Neuronal stem cell (in vitro differentiated cells): Measurements from ENCODE around the gene DDX46.
"Not testable (repeated sequence)": the region's sequence is repeated elsewhere in the genome, so short reads cannot be mapped to it uniquely, and the experiment has no call there.

ENCODE experiments used
- DNase-seq: peaks from one replicate; pipeline ENCODE4 v3.0.0-alpha.2; 2013; ENCODE audit warnings: low spot score
- H2AFZ ChIP-seq: one replicate; pipeline ENCODE4 v1.6.1; 2013; ENCODE audit warnings: mild to moderate bottlenecking, low read length, inconsistent platforms
- H2AK5ac ChIP-seq: 2 replicates; pipeline ENCODE4 v1.6.1; 2013; ENCODE audit warnings: low read depth, mild to moderate bottlenecking, inconsistent platforms, low read length, moderate library complexity, mixed read lengths
- H2BK120ac ChIP-seq: 2 replicates; pipeline ENCODE4 v1.6.1; 2013; ENCODE audit warnings: low read depth, mild to moderate bottlenecking, inconsistent platforms, low read length, moderate library complexity, mixed read lengths
- H2BK12ac ChIP-seq: one replicate; pipeline ENCODE4 v1.6.1; 2013; ENCODE audit warnings: low read length, inconsistent platforms
- H2BK15ac ChIP-seq: 2 replicates; pipeline ENCODE4 v1.6.1; 2013; ENCODE audit warnings: mild to moderate bottlenecking, low read length, inconsistent platforms, mixed read lengths
- H2BK5ac ChIP-seq: one replicate; pipeline ENCODE4 v1.6.1; 2013; ENCODE audit warnings: inconsistent platforms, mild to moderate bottlenecking, low read length, moderate library complexity
- H3K14ac ChIP-seq: one replicate; pipeline ENCODE4 v1.6.1; 2013; ENCODE audit warnings: low read length, inconsistent platforms
- H3K18ac ChIP-seq: 2 replicates; pipeline ENCODE4 v1.6.1; 2013; ENCODE audit warnings: low read length, inconsistent platforms
- H3K23ac ChIP-seq: 2 replicates; pipeline ENCODE4 v1.6.1; 2013; ENCODE audit warnings: low read depth, mild to moderate bottlenecking, mixed read lengths, low read length, inconsistent platforms; ENCODE audit not compliant: poor library complexity
- H3K27ac ChIP-seq: replicated peaks from 3 replicates; pipeline ENCODE4 v1.5.1; 2013; ENCODE audit warnings: low read length, inconsistent platforms
- H3K27me3 ChIP-seq, 3 experiments: 2 replicates each; pipeline ENCODE4 v1.6.1; 2013; ENCODE audit warnings: low read length in 3 of 3, mild to moderate bottlenecking in 2 of 3, inconsistent platforms in 1 of 3, low read depth in 1 of 3, mixed read lengths in 1 of 3, moderate library complexity in 1 of 3; ENCODE audit not compliant: control insufficient read depth in 3 of 3, insufficient read depth in 3 of 3
- H3K36me3 ChIP-seq, 2 donors: replicated peaks in 1 of 2; 2 replicates each; pipeline ENCODE4 v1.6.1; 2013; ENCODE audit warnings: low read length in 2 of 2; ENCODE audit not compliant: control insufficient read depth in 2 of 2, insufficient read depth in 2 of 2
- H3K4ac ChIP-seq: 2 replicates; pipeline ENCODE4 v1.6.1; 2013; ENCODE audit warnings: inconsistent platforms, mild to moderate bottlenecking, low read length, moderate library complexity
- H3K4me1 ChIP-seq, 2 donors: 1 replicate in 1 of 2; 2 replicates in 1 of 2; pipeline ENCODE4 v1.6.1; 2013; ENCODE audit warnings: low read length in 2 of 2, low read depth in 1 of 2; ENCODE audit not compliant: control insufficient read depth in 2 of 2, insufficient read depth in 1 of 2
- H3K4me2 ChIP-seq: one replicate; pipeline ENCODE4 v1.6.1; 2013; ENCODE audit warnings: mild to moderate bottlenecking, low read length, inconsistent platforms; ENCODE audit not compliant: insufficient read depth, poor library complexity, severe bottlenecking
- H3K4me3 ChIP-seq, 2 donors: 2 replicates each; pipeline ENCODE4 v1.5.1; 2013; ENCODE audit warnings: low read length in 2 of 2, mild to moderate bottlenecking in 2 of 2, inconsistent platforms in 1 of 2, moderate library complexity in 1 of 2
- H3K79me1 ChIP-seq: one replicate; pipeline ENCODE4 v1.6.1; 2013; ENCODE audit warnings: low read depth, mild to moderate bottlenecking, inconsistent platforms, low read length, moderate library complexity
- H3K9ac ChIP-seq: one replicate; pipeline ENCODE4 v1.6.1; 2013; ENCODE audit warnings: mild to moderate bottlenecking, low read depth, low read length, inconsistent platforms; ENCODE audit not compliant: poor library complexity
- H3K9me3 ChIP-seq, 2 donors: replicated peaks in 1 of 2; 2 replicates each; pipeline versions ENCODE3 to v1.6.1; 2013; ENCODE audit warnings: low read length in 2 of 2, mild to moderate bottlenecking in 2 of 2, inconsistent platforms in 1 of 2, low read depth in 1 of 2, mixed read lengths in 1 of 2, moderate library complexity in 1 of 2; ENCODE audit not compliant: control insufficient read depth in 2 of 2, insufficient read depth in 1 of 2
- H4K8ac ChIP-seq: one replicate; pipeline ENCODE4 v1.6.1; 2013; ENCODE audit warnings: low read depth, mild to moderate bottlenecking, inconsistent platforms, low read length, moderate library complexity
- H4K91ac ChIP-seq: one replicate; pipeline ENCODE4 v1.6.1; 2013; ENCODE audit warnings: low read length, low read depth, mild to moderate bottlenecking, inconsistent platforms; ENCODE audit not compliant: poor library complexity
- WGBS, 2 donors: extraction: QIAGEN DNeasy Blood & Tissue Kit; methylation state at CpG; one replicate each; pipeline ENCODE4 v1.1.7; 2013; ENCODE audit warnings: missing lambda C conversion rate in 2 of 2, mixed read lengths in 1 of 2; ENCODE audit not compliant: insufficient read length in 2 of 2, insufficient replicate concordance in 1 of 2; ENCODE audit errors: extremely low coverage in 2 of 2; 5-methylcytosine and 5-hydroxymethylcytosine counted together

Gene DDX46

GRCh38 chr5:134749415-134749814, 9.2 kb upstream of the DDX46 start:
- H3K9me3 ChIP-seq, result no peaks in the 10 kb centered on the region
- no peak overlapping the region for H3K4ac ChIP-seq
- no peak overlapping the region for H3K18ac ChIP-seq
- no peak overlapping the region for H3K9ac ChIP-seq
- no peak overlapping the region for H2AFZ ChIP-seq
- H2BK5ac ChIP-seq, result no peak overlapping the region
- H2BK15ac ChIP-seq, result no peak overlapping the region
- no peaks in the 10 kb centered on the region for H3K4me1 ChIP-seq
- no peak overlapping the region for H4K91ac ChIP-seq
- H3K23ac ChIP-seq, result no peak overlapping the region
- no peak overlapping the region for H2AK5ac ChIP-seq
- H3K27me3 ChIP-seq, result no peaks in the 10 kb centered on the region
- no peak overlapping the region for H2BK120ac ChIP-seq
- peaks cover 0 to 35% of the 10 kb centered on the region in 2 donors for H3K36me3 ChIP-seq
- no peak overlapping the region for H2BK12ac ChIP-seq
- DNase-seq, result no peak
- WGBS, 2 donors, result no CpG with 5 or more reads among the region's 3 CpGs
- H3K4me2 ChIP-seq, result no peak overlapping the region
- no peak overlapping the region for H3K4me3 ChIP-seq
- no peak overlapping the region for H3K27ac ChIP-seq
- no peak overlapping the region for H4K8ac ChIP-seq
- peaks cover 2% of the 10 kb centered on the region for H3K79me1 ChIP-seq
- no peak overlapping the region for H3K14ac ChIP-seq

GRCh38 chr5:134758176-134758503, 439 bp upstream of the DDX46 start:
- Histone ChIP-seq H3K27me3 (no peaks in the 10 kb centered on the region), H4K91ac (no peak overlapping the region), H2BK5ac (no peak overlapping the region), H2BK12ac (no peak overlapping the region), H3K23ac (no peak overlapping the region), H4K8ac (no peak overlapping the region), H3K36me3 (peaks cover 0 to 13% of the 10 kb centered on the region in 2 donors), H2BK15ac (no peak overlapping the region), H2AFZ (peak overlapping the region; percentile 90), H2BK120ac (no peak overlapping the region), H3K4me3 (peak overlapping the region; percentile 68 to 73), H3K4me1 (peaks cover 2 to 7% of the 10 kb centered on the region in 2 donors), H3K9me3 (no peaks in the 10 kb centered on the region), H2AK5ac (no peak overlapping the region), H3K4me2 (peak overlapping the region; percentile 75), H3K27ac (no peak overlapping the region), H3K9ac (no peak overlapping the region), H3K4ac (no peak overlapping the region), H3K18ac (no peak overlapping the region), H3K79me1 (peaks cover 3% of the 10 kb centered on the region), H3K14ac (no peak overlapping the region)
- no peak for DNase-seq
- WGBS, 2 donors, result no CpG with 5 or more reads among the region's 9 CpGs

DNA sequence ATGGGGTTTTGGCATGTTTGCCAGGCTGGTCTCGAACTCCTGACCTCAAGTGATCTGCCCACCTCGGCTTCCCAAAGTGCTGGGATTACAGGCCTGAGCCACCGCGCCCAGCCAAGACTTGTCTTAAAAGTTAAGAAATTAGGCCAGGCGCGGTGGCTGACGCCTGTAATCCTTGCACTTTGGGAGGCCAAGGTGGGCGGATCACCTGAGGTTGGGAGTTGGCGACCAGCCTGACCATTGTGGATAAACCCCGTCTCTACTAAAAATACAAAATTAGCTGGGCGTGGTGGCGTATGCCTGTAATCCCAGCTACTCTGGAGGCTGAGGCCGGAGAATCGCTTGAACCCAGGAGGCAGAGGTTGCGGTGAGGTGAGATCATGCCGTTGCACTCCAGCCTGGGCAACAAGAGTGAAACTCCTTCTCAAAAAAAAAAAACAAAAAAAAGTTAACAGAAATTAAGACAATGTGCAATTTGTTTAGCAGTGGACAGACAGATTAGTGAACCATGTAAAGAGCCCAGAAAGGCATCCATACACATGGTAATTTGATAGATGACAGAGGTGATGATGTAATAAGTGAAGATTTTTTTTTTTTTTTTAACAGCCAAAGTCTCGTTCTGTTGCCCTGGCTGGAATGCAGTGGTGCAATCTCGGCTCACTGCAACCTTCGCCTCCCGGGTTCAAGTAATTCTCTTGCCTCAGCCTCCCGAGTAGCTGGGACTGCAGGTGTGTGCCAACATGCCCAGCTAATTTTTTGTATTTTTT, 9.1 kb downstream of the DDX46 start:
- not testable (repeated sequence) for H2BK12ac ChIP-seq, H3K4ac ChIP-seq, H3K27ac ChIP-seq, H3K4me3 ChIP-seq, H3K4me2 ChIP-seq, H4K8ac ChIP-seq, H3K4me1 ChIP-seq, H2BK15ac ChIP-seq, H3K14ac ChIP-seq, H3K23ac ChIP-seq, H2AK5ac ChIP-seq, H2BK5ac ChIP-seq, H3K18ac ChIP-seq, H3K9ac ChIP-seq, H3K79me1 ChIP-seq, H3K27me3 ChIP-seq, H4K91ac ChIP-seq, DNase-seq, H2BK120ac ChIP-seq, H3K9me3 ChIP-seq, H2AFZ ChIP-seq
- no CpG with 5 or more reads among the region's 21 CpGs for whole genome bisulfite sequencing, 2 donors
- peaks cover 28 to 97% of the 10 kb centered on the region in 2 donors for H3K36me3 ChIP-seq

DNA sequence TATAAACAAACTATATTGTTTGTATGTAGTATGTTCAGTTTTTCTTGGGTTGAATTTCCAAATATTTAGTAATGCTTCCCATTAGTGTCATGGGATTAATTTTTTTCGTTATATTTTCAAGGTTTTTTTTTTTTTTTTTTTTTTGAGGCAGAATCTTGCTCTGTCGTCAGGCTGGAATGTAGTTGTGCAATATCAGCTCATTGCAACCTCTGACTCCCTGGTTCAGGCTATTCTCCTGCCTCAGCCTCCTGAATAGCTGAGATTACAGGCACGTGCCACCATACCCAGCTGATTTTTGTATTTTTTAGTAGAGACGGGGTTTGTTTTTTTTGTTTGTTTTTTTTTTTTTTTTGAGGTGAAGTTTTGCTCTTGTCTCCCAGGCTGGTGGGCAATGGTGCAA, 10.6 kb downstream of the DDX46 start:
- no peak overlapping the region for H2AFZ ChIP-seq
- H3K27me3 ChIP-seq, result no peaks in the 10 kb centered on the region
- no peak overlapping the region for H3K18ac ChIP-seq
- H4K8ac ChIP-seq, result no peak overlapping the region
- H3K4ac ChIP-seq, result no peak overlapping the region
- H3K23ac ChIP-seq, result no peak overlapping the region
- no peak overlapping the region for H3K27ac ChIP-seq
- H3K14ac ChIP-seq, result no peak overlapping the region
- DNase-seq, result no peak
- no peak overlapping the region for H2BK120ac ChIP-seq
- H3K36me3 ChIP-seq, result peaks cover 29 to 99% of the 10 kb centered on the region in 2 donors
- no peak overlapping the region for H2AK5ac ChIP-seq
- H3K4me2 ChIP-seq, result no peak overlapping the region
- H3K79me1 ChIP-seq, result no peaks in the 10 kb centered on the region
- no peak overlapping the region for H3K9ac ChIP-seq
- WGBS, 2 donors, result no CpG with 5 or more reads among the region's 4 CpGs
- no peak overlapping the region for H2BK12ac ChIP-seq
- H4K91ac ChIP-seq, result no peak overlapping the region
- no peak overlapping the region for H2BK15ac ChIP-seq
- H2BK5ac ChIP-seq, result no peak overlapping the region
- no peak overlapping the region for H3K4me3 ChIP-seq
- no peaks in the 10 kb centered on the region for H3K9me3 ChIP-seq
- H3K4me1 ChIP-seq, result no peaks in the 10 kb centered on the region
